Coronary artery (tissue), 2 donors: ENCODE results near the gene SPRED2.

Experiments
- DNase-seq: peaks from one replicate; pipeline ENCODE4 v3.0.0-alpha.2; 2017; ENCODE audit warnings: low spot score
- H3K27ac ChIP-seq, 2 donors: fragments of 200-600 bp; sonication (generic); one replicate each; pipeline ENCODE4 v1.5.1; 2016 to 2019
- H3K4me3 ChIP-seq: fragments of 200-600 bp; sonication (generic); 2 replicates; pipeline ENCODE4 v1.5.1; 2016; ENCODE audit warnings: mild to moderate bottlenecking, moderate library complexity
- TF ChIP-seq, protein P1 (sequence below): fragments of 200-600 bp; sonication (generic); IDR thresholded peaks from one replicate; pipeline ENCODE4 v1.5.1; 2019; ENCODE audit warnings: antibody characterized with exemption

The SPRED2 gene

DNA sequence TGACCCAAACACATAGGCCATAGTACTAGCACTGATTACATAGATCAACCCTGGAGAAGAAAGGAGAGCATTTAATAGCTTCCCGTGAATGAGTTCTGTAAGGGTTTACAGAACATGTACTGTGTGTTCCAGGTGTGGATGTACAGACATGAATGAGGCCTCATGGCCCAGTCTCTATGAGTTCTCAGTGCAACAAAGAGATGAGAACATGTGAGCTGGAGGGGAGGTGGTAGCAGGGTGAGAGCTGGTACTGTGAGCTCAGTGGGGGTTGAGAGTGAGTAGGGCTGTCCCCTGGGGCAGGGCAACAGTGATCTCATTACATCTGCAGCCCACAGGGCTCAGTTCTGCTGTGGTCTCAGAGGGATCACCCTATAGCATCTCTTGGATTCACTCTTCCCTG lies 42.6 kb upstream of the SPRED2 start:
- no peak for DNase-seq
- Histone ChIP-seq H3K27ac (no peak overlapping the region), H3K4me3 (no peak overlapping the region)
- TF ChIP-seq, protein P1, sequence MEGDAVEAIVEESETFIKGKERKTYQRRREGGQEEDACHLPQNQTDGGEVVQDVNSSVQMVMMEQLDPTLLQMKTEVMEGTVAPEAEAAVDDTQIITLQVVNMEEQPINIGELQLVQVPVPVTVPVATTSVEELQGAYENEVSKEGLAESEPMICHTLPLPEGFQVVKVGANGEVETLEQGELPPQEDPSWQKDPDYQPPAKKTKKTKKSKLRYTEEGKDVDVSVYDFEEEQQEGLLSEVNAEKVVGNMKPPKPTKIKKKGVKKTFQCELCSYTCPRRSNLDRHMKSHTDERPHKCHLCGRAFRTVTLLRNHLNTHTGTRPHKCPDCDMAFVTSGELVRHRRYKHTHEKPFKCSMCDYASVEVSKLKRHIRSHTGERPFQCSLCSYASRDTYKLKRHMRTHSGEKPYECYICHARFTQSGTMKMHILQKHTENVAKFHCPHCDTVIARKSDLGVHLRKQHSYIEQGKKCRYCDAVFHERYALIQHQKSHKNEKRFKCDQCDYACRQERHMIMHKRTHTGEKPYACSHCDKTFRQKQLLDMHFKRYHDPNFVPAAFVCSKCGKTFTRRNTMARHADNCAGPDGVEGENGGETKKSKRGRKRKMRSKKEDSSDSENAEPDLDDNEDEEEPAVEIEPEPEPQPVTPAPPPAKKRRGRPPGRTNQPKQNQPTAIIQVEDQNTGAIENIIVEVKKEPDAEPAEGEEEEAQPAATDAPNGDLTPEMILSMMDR, result no peak

DNA sequence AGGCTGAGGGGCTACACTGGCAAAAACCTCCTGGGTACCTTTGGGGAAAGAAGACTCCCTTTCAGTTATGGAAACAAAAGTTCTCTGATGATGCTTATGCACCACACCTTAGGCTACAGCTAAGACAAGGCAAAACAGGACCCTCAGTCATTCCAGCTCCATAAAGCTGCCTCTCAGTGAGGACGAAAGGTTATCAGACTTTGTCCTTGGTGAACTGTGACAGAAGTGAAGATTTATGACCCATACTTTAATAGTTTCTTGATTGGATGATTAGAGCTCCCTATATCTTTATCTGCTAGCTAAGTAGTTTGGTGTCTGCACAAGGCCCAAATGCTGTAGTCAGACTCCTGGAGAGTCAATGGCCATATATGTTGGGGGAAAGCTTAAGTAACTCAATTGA lies 40.6 kb upstream of the SPRED2 start:
- DNase-seq, result no peak
- TF ChIP-seq, protein P1, result no peak
- no peak overlapping the region for H3K4me3 ChIP-seq
- no peak overlapping the region for H3K27ac ChIP-seq

DNA sequence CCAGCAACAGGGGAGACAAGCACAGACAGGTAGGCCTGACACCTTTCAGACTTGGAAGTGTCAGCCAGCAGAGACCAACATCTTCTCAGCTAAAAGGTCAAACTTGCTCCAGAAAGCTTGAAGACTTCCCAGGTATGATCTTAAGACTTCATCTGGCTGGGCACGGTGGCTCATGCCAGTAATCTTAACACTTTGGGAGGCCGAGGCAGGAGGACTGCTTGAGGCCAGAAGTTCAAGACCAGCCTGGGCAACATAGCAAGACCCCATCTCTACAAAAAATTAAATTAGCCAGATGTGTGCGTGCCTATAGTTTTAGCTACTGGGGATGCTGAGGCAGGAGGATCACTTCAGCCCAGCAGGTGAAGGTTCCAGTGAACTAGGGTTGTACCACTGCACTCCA lies 39.0 kb upstream of the SPRED2 start:
- TF ChIP-seq, protein P1, result no peak
- Histone ChIP-seq H3K4me3 (no peak overlapping the region), H3K27ac (no peak overlapping the region)
- no peak for DNase-seq

DNA sequence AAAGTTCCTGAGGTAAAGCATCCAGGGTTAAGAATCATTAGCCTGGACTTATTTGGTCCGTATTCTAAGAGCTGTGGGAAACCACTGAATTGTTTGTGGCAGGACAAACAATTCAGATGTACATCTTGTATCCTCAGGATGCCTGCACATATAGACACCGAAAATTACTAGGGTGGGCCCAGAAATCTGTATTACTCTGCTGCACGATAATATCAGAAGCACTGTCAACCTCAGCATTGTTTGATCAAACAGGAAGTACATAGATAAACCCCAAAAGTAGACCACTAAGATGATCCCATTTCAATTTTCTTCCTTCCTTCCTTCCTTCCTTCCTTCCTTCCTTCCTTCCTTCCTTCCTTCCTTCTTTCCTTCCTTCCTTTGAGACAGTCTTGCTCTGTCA lies 34.2 kb upstream of the SPRED2 start:
- H3K27ac ChIP-seq, result no peak overlapping the region
- no peak overlapping the region for H3K4me3 ChIP-seq
- DNase-seq, result no peak
- TF ChIP-seq, protein P1, result no peak

DNA sequence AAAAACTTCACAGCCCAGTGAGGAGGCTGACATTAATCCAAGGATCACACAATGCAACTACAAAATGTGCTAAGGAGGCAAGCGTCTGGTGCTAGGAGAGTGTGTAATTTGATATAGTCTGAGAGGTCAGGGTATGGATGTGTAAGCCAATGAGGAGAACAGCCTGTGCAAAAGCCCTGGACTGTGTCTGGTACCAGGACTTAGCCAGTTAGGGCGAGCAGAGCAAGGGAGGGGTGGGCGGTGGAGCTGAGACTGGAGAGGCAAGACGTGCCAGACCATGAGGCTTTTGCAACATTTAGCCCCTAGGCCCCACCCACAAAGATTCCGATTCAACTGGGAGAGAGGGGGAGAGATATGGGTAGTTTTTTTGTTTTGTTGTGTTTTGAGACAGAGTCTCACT lies 33.5 kb upstream of the SPRED2 start:
- no peak overlapping the region for H3K27ac ChIP-seq
- TF ChIP-seq, protein P1, result no peak
- DNase-seq, result no peak
- no peak overlapping the region for H3K4me3 ChIP-seq

DNA sequence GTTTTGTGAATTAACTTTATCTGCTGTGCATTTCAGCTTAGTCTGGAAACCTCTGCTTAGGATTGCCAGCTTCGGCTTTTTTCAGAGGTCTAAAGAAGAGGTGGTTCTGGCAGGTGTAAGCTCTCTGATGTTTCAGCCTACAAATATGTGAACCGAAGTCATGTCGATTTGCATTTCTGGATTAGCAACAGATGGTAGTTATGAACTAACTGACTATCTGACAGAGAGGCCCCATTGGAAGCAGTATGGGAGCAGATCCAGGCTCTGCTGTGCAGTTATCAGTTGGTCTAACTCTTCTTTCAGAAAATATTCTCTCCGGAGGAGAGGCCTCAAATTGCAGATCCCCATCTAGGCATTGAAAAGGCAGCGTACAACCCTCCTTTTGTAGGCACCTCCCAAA lies 32.7 kb upstream of the SPRED2 start:
- no peak overlapping the region for H3K4me3 ChIP-seq
- no peak overlapping the region for H3K27ac ChIP-seq
- TF ChIP-seq, protein P1, result no peak
- DNase-seq, result no peak

DNA sequence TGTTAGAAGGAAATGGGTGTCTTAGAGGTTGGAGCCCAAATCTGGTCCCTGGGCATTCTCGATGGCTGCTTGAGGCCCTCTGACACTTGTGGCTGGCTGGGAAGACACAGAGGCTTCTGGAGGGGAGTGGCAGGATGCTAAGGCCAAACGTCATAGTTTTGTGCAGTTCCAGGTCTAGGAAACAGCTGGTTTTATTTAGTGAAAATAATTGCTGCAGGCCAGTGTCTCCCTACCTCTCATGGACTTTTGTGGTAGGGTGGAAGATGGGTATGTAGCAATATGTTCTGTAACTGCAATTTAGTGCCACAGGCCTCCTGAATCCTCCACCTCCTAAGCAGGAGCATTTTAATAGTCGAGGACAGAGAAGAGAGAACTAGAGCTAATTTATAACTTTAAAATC lies 32.2 kb upstream of the SPRED2 start:
- no peak overlapping the region for H3K4me3 ChIP-seq
- no peak overlapping the region for H3K27ac ChIP-seq
- no peak for DNase-seq
- TF ChIP-seq, protein P1, result no peak
